GM12872 (cell line): Measurements from ENCODE around the gene PALLD.

Experiments
- TF ChIP-seq, protein P1 (sequence below): IDR thresholded peaks from 3 replicates; pipeline ENCODE4 v1.5.1; 2011; ENCODE audit warnings: low read depth, mild to moderate bottlenecking, low read length, moderate library complexity; ENCODE audit not compliant: insufficient read depth

Gene PALLD

DNA sequence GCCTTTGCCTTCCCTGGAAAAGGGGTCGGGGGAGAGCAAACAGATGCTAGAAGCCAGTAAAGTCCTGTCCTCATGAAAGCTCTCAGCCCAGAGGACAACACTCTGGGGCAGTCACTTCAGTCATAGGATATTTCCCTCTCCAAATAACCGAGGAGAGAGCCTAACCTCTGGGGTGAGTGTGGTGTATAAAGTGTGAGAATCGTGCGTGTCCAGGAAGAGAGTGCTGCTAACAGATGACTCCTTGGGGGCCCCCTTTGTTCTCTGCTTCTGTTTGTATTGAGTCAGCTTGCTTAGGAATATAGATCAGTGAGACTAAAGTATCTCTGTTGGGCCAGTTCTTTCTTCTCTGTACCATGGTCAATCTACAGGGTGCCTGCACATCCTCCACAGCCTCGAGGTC lies 247.2 kb downstream of the PALLD start:
- TF ChIP-seq, protein P1, sequence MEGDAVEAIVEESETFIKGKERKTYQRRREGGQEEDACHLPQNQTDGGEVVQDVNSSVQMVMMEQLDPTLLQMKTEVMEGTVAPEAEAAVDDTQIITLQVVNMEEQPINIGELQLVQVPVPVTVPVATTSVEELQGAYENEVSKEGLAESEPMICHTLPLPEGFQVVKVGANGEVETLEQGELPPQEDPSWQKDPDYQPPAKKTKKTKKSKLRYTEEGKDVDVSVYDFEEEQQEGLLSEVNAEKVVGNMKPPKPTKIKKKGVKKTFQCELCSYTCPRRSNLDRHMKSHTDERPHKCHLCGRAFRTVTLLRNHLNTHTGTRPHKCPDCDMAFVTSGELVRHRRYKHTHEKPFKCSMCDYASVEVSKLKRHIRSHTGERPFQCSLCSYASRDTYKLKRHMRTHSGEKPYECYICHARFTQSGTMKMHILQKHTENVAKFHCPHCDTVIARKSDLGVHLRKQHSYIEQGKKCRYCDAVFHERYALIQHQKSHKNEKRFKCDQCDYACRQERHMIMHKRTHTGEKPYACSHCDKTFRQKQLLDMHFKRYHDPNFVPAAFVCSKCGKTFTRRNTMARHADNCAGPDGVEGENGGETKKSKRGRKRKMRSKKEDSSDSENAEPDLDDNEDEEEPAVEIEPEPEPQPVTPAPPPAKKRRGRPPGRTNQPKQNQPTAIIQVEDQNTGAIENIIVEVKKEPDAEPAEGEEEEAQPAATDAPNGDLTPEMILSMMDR = no peak

DNA sequence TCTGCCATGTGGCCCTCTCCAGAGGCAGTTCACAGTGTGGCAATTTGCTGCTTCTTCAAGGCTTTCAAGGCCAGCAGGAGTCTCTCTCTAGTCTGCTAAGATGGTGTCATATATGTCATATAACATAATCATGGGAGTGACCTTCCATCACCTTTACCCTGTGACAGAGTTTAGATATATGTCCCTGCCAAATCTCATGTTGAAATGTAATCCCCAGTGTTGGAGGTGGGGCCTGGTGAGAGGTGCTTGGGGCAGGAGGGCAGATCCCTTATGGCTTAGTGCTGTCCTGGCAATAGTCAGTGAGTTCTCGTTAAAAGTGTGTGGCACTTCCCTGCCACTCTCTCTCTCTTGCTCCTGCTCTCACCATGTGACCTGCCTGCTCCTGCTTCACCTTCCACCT lies 252.0 kb downstream of the PALLD start:
- TF ChIP-seq, protein P1 = no peak

DNA sequence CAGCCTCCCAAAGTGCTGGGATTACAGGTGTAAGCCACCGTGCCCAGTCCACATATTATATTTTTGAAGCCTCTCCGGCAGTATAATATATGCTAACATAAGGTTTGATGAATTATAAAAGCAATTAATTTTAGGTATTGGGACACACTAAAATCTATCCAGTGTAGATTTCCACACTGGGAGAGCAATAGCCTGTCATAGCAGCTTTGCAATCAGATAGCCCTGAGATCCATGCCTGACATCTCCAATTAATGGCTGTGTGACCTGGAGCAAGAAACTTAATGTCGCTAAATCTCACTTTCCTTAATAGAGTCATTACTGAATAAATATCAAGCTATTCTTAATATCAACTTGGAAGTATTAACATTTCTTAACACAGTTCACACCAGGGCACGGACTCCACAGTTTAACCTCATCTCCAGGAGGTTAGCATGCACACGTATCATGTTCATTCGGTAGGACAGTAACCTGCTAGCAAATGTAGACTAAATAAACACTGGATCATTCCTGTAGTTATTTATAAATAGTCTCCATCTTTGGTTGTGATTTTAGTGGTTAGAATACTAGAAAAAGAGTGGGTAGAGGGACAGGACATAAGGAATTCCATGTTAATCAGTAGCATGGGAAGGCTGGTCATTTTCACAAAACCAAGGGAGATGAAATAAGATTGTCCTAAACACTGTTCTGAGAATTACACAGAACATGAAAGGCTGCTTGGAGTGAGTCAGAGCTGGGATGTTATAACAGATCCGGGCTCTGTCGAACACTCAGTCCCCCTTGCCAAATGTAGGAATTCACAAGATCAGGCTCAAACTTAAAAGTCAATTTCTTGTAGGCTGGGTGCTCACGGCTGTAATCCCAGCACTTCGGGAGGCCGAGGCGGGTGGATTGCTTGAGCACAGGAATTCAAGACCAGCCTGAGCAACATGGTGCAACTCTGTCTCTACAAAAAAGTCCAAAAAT lies 254.7 kb downstream of the PALLD start:
- TF ChIP-seq, protein P1 = no peak

DNA sequence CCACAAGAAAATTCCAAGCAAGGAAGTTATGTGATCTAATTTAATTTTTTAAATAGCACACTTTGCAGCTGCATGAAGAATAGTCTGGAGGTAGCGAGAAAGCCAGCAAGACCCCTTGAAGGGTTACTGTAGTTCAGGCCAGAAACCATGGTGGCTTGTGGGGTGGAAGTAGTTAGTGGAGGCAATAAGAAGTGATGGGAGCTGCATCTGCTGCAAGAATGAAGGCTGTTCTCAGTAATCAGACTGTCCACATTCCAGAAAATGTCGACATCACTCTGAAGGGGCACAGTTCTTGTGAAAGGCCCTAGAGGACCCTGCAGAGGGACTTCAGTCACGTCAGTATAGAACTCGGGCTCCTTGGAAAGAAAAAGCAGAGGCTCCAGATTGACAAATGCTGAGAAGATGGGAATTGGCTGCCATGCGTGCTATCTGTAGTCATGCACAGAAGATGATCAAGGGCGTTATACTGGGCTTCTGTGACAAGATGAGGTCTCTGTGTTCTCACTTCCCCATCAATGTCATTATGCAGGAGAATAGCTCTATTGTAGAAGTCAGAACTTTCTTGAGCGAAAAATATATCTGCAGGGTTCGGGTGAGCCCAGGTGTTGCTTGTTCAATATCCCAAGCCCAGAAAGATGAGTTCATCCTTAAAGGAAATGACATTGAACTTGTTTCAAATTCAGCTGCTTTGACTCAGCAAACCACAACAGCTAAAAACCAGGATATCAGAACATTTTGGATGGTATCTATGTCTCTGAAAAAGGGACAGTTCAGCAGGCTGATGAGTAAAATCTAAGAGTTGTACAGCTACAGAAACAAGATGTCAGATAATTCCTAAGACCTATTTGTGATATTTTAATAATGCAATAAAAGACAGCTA lies 259.0 kb downstream of the PALLD start:
- TF ChIP-seq, protein P1 = no peak

DNA sequence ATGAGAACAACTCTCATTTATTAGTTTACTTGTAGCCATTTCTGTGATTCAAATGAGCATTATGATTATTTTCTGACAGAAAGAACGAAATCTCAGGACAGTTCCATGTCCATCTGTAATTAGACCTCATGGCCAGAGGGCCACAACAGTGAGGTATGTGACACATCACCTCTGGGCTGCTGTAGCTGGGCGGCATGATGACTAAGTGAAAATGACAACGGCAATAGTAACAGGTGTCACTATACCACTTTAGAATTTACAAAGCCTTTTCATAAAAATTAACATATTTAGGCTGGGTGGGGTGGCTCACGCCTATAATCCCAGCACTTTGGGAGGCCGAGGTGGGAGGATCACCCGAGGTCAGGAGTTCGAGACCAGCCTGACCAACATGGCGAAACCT lies 260.6 kb downstream of the PALLD start:
- TF ChIP-seq, protein P1 = no peak

DNA sequence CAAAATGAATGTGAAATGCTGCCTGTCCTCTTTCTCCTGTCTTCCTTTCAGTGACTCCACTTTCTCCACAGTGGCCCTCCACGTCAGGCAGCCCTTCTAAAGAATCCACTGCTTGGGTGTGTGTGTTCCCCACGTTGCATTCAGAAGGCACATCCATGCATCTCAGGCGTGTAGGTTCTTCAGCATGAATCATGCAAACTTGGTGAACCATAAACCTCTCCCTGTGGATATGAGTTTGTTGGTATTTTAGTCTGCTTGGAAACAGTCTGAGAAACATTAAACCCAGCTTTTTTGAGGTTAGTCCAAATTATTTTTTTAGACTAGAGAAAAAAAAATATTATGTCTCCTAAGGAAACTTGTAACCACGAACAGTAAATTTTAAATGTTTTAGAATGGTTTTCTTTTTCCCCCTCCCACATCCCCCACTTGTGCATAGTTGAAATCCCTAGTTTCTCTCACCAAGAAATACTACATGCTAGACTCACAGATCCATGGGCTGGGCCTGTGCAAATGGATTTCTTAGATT lies 261.6 kb downstream of the PALLD start:
- TF ChIP-seq, protein P1 = no peak

DNA sequence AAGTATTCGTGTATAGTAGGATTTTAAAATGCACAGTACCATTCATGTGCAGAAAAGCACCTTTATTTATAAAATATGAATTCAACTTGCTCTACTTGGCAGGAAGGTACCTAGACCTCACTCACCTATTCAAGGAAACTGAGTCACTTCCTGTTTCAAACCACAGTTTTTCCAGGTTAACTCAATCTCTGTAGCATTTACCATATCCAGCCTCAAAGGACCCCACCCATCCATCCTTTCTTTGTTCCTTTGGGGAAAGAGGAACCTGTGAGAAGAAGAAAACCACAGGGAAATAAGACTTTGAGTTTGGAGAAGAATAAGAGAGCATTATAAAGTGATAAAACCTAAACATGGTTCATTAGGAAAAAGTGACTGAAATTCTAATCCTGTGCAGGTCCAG lies 262.5 kb downstream of the PALLD start:
- TF ChIP-seq, protein P1 = no peak
